ENCODE results near the gene ADRB2.
"Not testable (repeated sequence)": the region's sequence is repeated elsewhere in the genome, so short reads cannot be mapped to it uniquely, and the experiment has no call there.

ADRB2 gene

DNA sequence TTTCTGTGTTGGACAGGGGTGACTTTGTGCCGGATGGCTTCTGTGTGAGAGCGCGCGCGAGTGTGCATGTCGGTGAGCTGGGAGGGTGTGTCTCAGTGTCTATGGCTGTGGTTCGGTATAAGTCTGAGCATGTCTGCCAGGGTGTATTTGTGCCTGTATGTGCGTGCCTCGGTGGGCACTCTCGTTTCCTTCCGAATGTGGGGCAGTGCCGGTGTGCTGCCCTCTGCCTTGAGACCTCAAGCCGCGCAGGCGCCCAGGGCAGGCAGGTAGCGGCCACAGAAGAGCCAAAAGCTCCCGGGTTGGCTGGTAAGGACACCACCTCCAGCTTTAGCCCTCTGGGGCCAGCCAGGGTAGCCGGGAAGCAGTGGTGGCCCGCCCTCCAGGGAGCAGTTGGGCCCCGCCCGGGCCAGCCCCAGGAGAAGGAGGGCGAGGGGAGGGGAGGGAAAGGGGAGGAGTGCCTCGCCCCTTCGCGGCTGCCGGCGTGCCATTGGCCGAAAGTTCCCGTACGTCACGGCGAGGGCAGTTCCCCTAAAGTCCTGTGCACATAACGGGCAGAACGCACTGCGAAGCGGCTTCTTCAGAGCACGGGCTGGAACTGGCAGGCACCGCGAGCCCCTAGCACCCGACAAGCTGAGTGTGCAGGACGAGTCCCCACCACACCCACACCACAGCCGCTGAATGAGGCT lies at the start of gene ADRB2:
TSS of gene ADRB2 (plus strand) at position 559 of the 686 bp plus-strand sequence. CDS start 221 bp downstream, outside the sequence.
- DNase-seq (ENCODE audit: low read depth) = peak; percentile 76

DNA sequence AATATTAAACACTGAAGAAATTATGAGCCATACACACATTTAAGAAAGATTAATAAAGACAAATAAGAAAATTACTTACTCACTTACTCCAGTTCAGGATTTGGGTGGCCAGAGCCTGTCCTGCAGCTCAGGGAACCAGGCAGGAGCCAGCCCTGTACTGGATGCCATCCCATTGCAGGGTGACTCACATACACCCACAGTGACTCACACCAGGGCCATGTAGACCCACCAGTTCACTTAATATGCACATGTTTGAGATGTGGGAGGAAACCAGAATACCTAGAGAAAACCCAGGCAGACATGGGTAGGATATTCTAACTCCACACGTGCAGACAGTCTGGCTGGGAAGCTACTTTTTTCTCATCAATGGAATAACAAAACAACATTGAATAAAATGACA lies 49.6 kb upstream of the ADRB2 start:
- DNase-seq (ENCODE audit: low read depth) = no peak

DNA sequence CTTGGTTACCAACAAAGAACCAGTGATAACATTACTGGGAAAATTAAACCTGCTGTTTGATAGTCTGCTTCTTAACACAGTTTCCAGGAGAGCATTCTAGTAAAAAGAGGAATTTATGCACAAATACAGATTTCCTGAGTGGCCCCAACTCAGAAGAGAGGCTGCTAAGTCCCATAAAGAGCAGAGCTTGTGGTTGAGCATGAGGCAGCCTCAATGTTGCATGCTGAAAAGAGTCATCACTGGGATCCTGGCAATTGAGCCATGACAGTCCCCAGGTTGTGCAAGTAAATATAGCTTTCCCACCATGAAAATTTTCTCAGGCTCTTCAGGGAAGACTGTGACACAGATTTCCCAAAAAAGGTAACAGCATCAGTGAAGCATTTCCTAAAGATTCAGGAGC lies 47.5 kb upstream of the ADRB2 start:
- DNase-seq (ENCODE audit: low read depth) = no peak

DNA sequence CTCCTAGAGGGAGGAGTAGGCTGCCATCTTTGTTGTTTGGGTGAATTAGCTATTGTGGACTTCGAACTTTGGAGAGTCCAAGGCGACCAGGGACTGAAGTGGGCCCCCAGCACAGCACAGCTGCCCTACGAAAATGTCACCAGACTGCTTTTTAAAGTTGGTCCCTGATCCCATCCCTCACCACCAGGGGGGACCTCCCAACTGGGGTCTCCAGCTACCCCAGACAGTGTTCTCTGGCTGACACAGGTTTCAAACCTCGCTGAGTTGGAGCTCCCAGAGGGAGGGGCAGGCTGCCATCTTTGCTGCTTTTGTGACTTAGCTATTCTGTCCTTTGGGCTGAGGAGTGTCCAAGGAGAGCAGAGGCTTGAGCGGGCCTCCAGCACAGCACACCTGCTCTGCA lies 45.7 kb upstream of the ADRB2 start:
- DNase-seq (ENCODE audit: low read depth) = no peak

DNA sequence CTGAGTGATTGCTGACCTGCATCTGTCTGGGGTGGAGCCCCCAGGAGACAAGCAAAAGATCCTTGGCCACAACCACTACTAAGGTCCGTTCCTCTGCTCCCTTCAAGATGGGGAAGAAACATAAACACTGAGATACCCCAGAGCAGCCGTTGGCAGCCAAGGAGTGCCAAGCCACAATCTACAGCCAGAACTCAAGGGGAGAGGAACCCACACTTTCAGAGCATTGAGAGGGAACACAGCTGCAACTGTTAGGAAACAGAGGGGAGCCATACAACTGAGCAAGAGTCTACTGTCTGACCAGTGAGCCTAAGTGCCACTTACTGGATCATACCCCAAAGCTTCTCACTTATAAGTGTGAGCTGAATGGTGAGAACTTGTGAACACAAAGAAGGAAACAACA lies 44.6 kb upstream of the ADRB2 start:
- no peak for DNase-seq (ENCODE audit: low read depth)

DNA sequence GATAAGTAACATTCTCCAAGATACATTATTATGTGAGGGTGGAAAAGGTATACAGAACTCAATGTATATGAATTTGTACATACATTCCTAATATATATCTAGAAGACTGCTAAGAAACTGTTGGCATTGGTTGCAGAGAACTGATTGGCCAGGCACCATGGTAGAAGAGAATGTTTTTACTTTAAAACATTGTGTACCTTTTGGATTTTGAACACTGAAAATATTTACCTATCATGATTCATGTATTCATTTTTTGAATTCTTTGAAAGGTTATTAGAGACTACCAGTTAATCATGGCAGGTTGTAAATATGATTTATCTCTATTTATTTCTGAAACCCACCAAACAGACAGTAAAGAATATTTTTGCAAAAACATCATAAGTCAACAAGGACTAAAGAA lies 41.2 kb upstream of the ADRB2 start:
- no peak for DNase-seq (ENCODE audit: low read depth)

DNA sequence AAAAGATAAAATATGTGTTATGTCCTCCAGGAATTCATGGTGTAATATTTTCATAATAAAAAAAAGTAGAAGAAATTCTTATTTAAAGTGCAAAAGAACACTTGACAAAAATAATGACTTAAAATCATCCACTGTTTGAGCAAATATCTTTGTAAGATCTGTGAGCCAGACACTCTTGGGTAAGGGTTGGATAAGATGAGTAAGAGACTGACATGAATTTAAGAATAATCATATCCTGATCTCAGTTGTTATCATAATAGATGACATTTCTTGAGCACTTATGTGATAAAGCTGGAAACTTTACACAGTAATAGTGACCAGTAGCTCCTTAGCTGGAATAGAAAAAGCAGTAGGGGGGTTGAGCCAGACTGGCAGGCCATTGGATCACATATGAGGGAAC lies 40.0 kb upstream of the ADRB2 start:
- DNase-seq (ENCODE audit: low read depth) = no peak

DNA sequence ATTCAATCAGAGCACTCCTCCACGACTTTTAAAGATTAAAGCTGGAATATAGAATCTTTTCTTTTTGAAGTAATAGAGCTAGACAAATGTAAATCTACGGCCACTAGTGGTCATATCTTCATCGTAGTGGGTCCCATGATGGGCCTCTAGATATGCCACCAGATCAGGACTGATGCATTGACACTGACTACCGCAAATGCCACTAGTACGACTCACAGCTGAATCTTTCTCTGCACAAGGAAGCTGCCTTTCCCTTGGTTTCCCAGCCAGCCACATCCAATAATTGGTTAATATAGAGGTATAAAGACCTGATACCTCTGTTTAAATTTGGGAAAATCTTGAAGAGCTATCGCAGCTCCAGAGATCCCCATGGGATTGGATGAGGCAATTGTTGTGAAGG lies 37.8 kb upstream of the ADRB2 start:
- no peak for DNase-seq (ENCODE audit: low read depth)

DNA sequence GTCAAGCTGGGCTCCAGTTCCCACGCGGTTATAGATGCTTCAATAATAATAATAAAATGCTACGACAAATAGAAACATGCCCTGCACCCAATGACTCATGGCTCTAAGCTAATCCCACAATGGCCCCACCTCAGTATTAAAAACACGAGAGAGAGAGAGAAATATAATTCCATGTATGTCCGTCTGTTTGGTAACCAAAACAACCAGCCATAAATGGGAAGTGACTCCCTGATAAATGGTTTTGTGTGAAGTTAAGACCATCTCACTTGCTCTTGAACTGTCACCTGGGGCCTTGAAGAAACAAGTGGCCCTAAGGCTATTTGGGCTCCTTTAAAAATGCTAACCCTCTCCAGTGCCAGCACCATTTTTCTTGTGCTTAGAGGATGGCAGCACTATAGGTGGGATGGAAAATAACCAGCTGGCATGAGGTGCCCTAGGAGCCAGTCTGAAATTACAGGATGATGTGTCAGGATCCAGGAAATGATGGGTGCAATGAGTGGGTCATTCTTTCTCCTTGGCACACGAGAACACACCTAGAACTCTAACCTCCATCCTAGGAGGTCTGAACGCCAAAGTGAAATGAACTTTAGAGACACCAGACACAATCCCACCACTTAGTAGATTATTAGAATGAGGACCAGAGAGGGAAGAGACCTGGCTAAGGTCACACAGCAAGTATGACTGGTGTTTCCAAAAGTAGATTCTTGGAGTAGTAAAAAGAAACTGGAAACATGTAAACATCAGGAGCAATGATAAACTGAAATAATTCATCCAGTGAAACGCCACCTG lies 35.7 kb upstream of the ADRB2 start:
- DNase-seq (ENCODE audit: low read depth) = no peak

DNA sequence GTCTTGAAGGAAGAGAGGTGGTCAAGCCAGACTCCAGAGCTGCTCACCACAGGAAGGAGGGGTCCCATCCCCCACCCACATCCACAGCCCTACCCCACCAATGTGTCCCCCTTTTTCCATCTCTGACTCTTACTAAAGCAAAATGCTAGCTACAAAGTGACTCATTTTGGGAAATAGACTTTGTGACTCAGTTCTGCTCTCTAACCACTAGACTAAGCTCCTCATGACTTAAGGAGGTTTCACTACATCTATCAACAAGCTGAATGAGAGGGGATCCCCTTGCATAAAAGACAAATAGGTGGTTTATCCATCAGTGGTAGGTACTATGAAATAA lies 35.1 kb upstream of the ADRB2 start:
- no peak for DNase-seq (ENCODE audit: low read depth)

DNA sequence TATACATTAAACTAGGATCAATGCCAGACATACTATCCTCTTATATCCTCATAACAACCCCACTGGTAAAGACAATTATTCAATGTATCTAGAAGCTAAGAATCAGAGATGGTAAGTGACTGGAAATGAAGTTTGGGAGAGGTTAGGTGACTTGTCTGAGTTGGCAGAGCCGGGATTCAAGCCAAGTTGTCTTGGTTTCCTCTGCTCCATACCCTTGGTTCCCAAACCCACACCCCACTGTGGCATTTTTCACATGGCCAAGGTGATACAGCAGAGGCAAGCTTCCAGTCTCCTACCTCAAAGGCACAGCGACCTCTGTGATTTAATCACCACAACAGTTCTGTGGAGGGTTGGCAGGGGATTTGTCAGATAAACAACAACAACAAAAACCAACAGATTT lies 34.7 kb upstream of the ADRB2 start:
- DNase-seq (ENCODE audit: low read depth) = no peak

DNA sequence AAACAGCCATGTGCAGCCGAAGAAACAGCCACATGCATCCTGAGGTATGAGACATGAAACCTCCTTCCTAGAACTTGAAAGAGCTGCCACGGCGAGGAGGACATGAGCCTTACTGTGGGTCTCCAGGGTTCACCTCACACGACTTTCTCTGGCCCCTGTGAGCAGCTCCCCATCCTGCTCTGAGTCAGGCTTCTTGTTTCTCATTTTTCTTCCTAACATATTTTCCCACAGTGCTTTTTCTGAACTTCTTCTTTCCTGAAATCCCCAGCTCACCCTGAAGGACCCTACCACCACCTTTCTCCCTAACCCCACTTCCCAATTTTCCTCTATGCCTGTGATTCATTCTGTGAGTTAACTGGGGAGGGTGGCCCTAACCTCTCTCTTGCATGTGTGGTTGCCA lies 33.7 kb upstream of the ADRB2 start:
- DNase-seq (ENCODE audit: low read depth) = no peak

DNA sequence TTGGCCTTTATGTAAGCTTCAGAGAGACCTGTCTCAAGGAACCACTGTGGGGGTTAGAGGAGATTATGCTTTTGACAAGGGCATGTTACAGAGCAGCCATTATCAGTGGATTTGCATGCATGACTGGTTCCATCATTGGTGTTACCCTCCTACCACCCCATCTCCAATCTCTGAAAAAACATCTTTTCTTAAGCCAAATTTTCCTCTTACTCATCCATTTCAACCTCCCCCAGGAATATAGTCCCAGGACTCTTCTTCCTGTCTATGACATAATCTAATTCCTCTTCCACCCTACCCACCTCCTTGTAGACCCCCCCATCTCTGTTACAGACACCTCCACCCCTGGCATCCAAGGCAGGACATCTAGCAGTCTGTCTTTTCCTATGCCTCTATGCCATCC lies 33.1 kb upstream of the ADRB2 start:
- DNase-seq (ENCODE audit: low read depth) = no peak

DNA sequence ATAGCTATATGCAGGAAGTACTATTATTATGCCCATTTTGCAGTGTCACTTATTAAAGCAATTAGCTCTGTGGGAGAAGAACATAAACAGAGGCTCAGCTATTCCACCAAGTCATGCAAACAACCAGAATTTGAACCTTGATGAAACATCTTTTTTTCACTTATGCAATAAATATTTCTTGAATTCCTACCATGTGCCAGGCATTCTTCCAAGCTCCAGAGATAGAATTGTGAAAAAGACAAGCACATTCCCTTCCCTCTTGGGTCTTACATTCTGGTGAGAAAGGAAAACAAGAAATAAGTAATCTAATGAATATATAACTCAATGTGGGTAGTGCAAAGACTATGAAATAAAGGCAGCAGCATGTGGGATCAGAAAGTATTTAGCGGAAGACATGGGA lies 32.1 kb upstream of the ADRB2 start:
- DNase-seq (ENCODE audit: low read depth) = no peak

DNA sequence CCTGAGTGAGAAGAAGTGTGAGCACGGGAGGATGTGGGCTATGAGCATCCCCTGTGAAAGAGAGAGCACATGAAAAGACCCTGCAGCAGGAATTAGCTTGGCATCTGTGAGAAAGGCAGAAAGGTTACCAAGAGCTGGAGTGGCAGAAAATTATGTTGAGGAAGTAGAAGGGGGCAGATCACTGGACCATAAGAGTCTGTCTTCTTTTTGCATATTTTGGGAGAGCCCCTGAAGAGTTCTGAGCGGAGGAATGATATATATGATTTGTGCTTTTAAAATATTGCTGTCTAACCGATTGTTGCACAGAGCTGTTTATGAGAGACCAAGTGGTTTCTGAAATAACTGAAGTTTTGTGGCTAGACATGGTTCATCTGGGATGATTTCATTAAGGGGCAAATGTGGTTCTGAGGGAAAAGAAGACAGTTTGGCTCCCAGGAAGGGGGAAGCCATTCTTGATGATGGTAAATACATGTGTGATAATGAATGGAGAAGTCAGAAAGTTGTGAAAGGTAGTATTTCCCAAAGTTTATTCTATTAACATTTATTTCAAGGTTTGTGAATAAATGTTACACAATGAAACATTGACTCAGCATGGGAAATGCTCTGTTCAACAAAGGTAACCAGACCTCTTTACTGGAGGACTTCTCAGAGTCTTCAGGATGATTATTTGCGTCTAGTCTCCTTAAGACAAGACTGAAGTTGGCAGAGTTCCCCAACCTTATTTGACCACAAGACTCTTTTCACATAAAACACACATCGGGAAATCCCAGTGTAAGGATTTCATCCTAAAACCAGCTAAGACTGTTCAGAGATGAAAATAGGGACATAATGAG lies 31.5 kb upstream of the ADRB2 start:
- DNase-seq (ENCODE audit: low read depth) = no peak

DNA sequence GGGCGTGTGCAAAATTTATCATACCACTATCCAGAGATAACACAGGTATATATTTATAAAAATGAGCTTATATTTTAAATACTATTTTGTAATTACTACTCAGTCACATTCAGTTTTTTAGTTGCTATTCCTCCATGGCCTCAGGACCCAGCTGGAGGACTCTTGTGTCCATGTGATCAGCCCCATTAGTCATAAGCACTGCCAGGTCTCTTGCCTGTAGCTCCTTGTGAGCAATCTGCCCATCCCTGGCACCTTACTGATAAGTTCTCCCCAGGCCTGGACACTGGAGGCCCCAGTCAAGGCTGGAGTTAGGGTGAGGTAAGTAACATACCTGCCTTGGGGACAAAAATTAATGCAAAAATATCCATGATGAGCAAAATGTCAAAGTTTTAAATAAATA lies 29.5 kb upstream of the ADRB2 start:
- no peak for DNase-seq (ENCODE audit: low read depth)

DNA sequence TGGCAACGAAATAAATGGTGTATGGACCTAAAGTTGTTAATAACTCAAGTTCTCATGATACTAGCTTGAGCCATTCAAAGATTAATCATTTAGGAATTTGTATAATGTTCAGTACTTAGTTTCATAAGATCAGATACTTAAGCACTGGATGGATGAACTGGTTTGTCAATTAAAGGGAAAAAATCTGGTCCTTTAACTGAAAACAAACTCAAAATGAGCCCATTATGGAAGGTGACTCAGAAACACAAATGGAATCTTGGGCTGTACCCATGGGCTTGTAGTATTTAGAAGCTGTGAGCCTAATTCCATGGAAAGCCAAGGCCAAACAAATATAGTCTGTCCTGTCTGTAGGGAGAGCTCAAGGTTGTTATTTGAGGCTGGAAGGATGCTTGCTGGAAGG lies 27.6 kb upstream of the ADRB2 start:
- no peak for DNase-seq (ENCODE audit: low read depth)

DNA sequence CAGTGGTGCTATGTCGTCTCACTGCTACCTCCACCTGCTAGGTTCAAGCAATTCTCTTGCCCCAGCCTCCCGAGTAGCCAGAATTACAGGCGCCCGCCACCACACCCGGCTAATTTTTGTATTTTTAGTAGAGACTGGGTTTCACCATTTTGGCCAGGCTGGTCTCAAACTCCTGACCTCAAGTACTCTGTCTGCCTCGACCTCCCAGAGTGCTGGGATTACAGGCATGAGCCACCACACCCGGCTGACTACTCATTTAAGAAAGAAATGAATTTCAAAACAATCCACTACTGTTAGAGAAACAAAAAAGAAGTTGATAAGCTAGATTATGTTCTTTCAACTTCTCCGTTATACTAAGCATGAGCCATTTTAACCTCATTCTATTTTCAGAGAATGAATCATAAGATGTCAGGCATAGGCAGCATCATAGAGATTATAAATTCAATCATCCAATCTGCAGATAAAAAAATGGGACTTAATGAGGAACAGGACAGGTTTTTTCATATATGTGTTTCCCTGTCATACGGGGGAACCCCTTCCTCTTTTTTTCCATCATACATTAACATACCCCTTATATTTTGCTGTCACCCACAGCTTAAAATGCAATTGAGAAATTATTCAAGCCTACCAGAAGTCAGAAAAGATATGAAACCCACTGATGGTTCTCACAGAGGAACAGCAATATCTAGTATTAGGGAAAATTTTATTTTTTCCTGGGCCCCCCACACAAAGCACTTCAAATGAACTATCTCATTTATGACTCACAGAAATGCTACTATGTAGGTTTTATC lies 26.5 kb upstream of the ADRB2 start:
- DNase-seq (ENCODE audit: low read depth) = no peak

DNA sequence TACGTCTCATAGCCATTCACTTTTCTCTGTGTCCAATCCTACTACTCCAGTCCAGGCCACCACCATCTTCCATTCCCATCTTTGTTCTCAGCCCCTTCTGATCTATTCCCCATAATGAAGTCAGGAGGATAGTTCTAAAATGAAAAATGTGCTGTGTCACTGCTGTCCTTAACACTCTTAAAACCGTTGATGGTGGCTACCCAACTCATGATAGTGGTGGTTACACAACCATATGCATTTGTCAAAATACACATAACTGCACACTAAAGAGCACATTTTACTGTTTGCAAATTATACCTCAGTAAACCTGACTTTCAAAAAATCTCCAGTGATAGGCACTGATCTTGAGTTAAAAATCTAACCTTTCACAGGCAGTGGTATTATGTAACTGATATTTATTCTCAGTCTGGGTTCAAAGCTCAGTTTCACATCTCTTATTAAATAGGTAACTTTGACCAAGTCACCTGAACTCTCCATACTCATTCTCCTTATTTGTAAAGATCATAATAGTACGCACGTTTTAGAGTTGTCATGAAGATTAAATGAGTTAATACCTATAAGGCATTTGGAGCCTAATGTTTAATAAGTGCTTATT lies 24.6 kb upstream of the ADRB2 start:
- no peak for DNase-seq (ENCODE audit: low read depth)

DNA sequence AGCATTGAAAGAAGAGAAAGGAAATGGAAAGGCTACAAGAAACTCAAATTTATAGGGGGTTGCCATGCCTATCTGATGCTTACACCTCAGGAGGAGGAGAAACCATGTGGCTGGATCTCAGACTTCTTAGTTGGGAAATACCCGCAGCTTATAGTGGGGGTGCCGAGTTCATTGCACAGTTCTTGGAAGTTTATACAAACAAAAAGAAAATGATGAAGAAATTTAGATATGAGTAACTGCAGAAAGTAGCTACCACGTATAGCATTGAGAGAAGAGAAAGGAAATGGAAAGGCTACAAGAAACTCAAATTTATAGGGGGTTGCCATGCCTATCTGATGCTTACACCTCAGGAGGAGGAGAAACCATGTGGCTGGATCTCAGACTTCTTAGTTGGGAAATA lies 23.0 kb upstream of the ADRB2 start:
- not testable (repeated sequence) for DNase-seq (ENCODE audit: low read depth)

DNA sequence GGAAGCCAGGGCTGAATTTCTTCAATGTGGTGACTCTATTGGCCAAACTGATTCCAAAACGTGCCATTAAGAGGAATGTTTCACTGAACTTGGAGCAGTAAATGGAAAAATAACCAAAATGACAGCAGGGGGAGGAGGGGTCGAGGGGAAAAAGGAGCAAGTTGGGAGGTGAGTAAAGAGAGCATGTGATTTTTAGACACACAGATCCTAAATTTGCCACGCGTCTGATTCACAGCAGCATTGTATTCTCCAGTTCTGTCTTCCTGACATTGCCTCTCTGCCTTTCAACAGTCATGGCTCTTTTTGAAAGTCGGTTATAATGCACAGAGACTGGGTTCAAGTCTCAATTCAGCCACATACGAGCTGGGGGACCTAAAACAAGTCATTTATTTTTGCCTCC lies 22.0 kb upstream of the ADRB2 start:
- no peak for DNase-seq (ENCODE audit: low read depth)
